Left forelimb (tissue), 1 donor: ENCODE data around the gene LMTK3.

ENCODE experiments used
- DNase-seq: peaks from one replicate; pipeline ENCODE4 v3.0.0-alpha.2; 2018; ENCODE audit warnings: low spot score

The LMTK3 gene, protein sequence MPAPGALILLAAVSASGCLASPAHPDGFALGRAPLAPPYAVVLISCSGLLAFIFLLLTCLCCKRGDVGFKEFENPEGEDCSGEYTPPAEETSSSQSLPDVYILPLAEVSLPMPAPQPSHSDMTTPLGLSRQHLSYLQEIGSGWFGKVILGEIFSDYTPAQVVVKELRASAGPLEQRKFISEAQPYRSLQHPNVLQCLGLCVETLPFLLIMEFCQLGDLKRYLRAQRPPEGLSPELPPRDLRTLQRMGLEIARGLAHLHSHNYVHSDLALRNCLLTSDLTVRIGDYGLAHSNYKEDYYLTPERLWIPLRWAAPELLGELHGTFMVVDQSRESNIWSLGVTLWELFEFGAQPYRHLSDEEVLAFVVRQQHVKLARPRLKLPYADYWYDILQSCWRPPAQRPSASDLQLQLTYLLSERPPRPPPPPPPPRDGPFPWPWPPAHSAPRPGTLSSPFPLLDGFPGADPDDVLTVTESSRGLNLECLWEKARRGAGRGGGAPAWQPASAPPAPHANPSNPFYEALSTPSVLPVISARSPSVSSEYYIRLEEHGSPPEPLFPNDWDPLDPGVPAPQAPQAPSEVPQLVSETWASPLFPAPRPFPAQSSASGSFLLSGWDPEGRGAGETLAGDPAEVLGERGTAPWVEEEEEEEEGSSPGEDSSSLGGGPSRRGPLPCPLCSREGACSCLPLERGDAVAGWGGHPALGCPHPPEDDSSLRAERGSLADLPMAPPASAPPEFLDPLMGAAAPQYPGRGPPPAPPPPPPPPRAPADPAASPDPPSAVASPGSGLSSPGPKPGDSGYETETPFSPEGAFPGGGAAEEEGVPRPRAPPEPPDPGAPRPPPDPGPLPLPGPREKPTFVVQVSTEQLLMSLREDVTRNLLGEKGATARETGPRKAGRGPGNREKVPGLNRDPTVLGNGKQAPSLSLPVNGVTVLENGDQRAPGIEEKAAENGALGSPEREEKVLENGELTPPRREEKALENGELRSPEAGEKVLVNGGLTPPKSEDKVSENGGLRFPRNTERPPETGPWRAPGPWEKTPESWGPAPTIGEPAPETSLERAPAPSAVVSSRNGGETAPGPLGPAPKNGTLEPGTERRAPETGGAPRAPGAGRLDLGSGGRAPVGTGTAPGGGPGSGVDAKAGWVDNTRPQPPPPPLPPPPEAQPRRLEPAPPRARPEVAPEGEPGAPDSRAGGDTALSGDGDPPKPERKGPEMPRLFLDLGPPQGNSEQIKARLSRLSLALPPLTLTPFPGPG (N-terminal part only)

GRCh38 chr19:48511800-48512503, at the start of gene LMTK3:
TSS of gene LMTK3 (minus strand) at chr19:48511835. CDS start at chr19:48511576, 259 bp downstream.
- no peak for DNase-seq

DNA sequence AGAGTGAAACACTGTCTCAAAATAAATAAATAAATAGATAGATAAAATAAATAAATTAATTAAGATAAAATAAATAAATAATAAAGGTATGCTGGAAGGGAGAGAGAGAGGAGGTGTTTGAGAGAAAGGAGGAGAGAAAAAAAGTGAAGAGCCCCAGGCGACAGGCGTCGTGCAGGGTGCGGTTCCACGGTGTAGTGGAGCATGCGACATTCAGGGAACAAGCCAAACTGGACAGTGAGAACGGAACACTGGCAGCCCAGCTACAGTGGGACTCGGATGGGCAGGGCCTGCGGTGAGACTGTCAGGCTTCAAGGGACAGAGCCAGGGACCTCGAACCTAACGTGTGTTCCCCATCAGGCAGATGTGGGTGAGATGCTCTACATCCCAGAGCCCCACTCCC, 49.8 kb upstream of the LMTK3 start:
- no peak for DNase-seq

- DNase-seq, result no peak
Observed at GRCh38 chr19:48560095-48560530, 48.5 kb upstream of the LMTK3 start.

DNA sequence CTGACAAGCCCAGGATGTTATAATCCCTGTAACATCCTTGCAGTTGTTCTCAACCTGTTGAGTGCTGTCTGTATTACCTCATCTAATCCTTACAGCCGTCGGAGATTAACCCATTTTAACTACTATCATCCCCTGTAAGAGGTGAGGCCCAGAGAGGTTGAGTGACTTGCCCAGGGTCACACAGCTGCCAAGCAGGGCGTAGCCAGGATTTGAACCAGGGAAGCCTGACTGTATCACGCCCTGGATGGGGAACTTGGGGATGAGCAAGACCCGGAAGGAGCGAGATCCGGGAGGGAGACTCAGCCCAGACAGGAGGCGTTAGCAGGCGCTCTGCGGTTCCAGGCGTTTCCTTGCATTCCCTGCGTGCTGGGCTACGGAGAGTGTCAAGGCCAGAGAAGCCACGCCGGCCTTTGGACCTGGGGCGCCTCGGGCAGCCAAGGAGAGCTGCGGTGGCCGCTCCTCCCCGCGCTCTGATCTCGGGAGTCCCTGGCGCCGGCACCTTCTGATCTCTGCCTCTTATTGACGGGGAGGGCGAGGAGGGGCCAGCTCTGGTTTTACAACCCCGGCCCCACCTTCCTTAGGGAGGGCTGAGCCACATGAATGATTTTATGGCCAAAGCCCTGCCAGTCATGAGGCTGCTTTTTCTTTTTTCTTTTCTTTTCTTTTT, 46.5 kb upstream of the LMTK3 start:
- no peak for DNase-seq

DNA sequence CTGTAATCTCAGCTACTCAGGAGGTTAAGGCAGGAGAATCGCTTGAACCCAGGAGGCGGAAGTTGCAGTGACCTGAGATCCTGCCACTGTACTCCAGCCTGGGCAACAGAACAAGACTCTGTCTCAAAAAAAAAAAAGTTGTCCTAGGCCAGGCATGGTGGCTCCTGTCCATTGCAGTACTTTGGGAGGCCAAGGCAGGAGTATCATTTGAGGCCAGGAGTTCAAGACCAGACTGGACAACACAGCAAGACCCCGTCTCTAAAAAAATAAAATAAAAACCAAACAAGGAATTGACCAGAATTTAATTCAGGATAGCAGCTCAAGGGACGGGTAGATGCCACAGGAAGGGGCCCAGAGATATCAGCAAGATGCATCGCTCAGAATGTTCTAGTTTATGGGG, 45.2 kb upstream of the LMTK3 start:
- no peak for DNase-seq

GRCh38 chr19:48556163-48556562, 44.5 kb upstream of the LMTK3 start:
- no peak for DNase-seq

DNA sequence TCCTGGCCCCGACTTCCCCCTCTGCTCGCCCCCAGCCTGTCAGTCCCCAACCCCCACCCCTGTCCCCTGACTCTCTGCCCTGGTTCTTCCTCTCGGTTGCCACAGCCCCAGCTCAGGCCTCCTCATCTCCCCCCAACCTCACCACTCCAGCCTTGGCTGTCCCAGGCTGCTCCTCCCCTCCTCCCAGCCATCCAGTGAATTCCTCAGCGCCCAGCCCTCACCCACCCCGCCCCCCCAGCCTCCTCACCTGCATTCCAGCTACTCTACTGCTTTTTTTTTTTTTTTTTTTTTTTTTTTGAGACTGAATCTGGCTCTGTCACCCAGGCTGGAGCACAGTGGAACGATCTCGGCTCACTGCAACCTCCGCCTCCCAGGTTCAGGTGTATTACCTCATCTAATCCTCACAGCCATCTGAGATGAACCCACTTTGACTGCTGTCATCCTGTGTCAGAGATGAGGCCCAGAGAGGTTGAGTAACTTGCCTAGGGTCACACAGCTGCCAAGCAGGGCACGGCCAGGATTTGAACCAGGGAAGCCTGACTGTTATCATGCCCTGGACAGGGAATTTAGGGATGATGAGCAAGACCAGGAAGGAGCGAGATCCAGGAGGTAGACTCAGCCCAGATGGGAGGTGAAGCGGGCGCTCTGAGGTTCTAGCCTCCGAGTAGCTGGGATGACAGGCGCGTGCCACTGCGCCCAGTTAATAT, 42.9 kb upstream of the LMTK3 start:
- DNase-seq, result no peak

GRCh38 chr19:48553676-48554384, 42.2 kb upstream of the LMTK3 start:
- no peak for DNase-seq

DNA sequence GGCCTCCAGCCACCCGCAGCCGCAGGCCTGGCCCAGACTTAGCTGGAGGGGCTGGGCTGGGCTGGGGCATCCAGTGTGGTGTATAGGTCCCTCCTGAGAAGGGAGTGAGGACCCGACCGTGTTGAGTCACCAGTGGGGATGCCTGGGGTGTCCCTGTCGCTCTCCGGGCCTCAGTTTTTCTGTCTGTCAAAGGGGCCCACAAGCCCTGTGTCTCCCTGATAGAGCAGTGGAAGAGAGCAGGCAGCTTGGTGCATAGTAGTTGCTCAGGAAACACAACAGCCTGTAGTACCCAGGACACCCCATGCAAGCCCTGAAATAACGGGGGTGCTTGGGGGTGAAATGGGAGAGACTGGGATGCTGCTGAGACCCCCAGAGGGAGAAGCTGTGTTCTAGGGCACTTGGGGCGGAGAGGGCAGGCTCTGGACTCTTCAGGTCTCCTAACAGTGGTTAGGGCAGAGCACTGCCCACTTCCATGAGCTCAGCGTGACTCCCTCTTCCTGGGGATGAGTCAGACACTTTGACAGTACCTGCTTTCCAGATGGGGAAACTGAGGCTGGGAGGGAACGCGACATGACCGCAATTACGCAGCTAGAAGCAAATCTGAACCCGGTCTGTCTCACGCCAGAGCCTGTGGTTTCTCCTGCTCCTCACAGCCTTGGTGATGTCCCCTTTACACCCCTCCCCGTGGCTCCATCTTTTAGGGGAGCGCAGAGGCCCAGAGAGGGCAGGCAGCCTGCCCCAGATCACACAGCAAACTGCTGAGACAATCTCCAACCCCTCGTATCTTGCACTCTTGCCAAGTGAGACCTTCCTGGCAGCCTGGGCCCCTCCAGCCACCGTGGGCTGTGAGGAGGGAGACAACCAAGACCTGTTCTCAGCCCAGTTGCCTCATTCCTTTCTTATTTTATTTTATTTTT, 41.0 kb upstream of the LMTK3 start:
- DNase-seq, result no peak

- DNase-seq, result no peak
Observed at GRCh38 chr19:48551437-48552302, 40.0 kb upstream of the LMTK3 start, which contains the start of gene SULT2B1. TSS of gene SULT2B1 (plus strand) at chr19:48552172. CDS start at chr19:48552253, 81 bp downstream.

DNA sequence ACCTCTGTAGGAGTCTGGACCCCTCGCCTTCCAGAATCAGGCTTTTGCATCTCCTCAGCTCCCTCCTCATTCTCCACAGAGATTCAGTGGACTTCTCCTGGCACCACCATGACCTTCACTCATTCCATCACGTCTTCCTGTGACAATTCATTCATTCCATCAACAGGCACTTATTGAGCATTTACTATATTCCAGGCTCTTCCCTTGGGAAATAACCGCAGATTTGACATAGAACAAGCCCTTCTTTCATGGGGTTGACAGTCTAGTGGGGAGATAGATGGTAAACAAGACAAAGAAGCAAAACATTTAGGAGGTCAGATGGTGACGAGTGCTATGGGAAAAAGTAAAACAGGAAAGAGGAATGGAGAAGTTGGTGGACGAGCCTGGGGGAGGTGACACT, 37.7 kb upstream of the LMTK3 start:
- DNase-seq, result no peak

DNA sequence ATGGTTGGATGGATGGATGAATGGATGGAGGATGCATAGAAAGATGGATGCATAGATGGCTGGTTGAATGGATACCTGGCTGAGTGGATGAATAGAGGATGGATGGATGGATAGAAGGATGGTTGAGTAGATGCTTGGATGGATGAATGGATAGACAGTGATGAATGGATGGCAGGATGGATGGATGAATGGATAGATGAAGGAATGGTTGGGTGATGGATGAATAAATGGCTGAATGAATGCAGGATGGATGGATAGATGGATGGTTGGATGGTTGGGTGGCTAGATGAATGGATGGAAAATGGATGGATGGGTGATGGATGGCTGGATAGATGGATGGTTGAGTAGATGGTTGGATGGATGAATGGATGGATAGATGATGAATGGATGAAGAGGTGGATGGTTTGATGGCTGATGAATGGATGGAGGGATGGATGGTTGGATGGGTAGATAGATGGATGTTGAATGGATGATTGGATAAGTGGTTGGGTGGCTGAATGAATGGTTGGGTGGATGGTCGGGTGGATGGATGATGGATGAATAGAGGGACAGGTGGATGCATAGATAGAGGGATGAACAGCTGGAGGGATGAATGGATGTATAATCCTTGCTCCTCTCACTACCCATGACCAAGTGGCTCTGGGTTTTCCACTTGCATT, 36.7 kb upstream of the LMTK3 start:
- DNase-seq, result no peak

GRCh38 chr19:48547722-48548121, 36.1 kb upstream of the LMTK3 start:
- no peak for DNase-seq

DNA sequence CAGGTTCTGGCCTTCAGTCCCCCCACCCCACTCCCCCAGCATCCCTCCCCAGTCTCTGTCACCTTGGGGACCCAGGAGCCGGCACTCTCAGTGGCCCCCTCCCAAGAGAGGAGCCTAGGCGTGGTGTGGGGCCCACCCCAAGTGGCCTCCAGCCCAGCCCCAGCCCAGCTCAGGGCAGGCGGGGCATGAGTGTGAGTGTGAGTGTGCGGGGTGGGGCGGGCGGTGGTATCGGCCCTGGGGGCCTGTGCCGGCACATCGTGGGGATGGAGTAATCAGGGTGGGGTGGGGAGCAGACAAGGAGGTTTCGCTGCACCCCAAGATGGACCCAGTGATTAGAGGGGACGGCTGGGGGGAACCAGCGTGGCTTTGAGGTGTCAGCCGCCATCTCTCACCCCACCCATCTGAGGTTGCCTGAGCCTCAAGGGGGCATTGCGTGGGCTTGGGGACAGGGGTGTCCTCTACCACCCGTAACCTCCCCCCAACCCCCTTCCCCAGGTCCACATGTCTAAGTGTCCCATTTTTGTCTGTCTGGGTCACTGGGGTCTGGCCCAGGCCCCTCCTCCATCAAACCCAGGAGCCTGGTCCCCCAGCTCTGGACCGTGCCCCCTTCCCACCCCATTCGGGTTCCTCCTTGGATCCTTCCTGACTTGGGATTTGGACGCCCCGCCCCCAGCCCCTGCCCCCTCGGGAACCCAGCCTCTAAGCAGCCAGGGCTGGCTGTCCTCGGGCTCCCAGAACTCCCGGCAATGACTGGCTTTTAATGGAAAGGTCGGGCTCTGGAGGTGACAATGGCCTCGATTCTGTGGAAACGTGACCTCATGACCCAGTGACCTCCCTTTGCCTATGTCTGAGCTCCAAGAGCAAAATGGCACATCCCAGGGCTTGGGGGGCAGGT, 33.5 kb upstream of the LMTK3 start:
- DNase-seq, result no peak

- no peak for DNase-seq
Observed at GRCh38 chr19:48543121-48543710, 31.6 kb upstream of the LMTK3 start.

GRCh38 chr19:48541813-48542212, 30.2 kb upstream of the LMTK3 start:
- DNase-seq, result no peak
